HEK293T (cell line): ENCODE data around the gene GSTM2.

Experiments
- CTCF ChIA-PET: fragments of 350-600 bp; formaldehyde crosslinking; extraction: SDS; loops from one replicate; lab custom pipeline; 2021; ENCODE audit warnings: antibody characterized with exemption, inconsistent platforms; lab: Yijun Ruan, JAX
- POLR2A ChIA-PET: fragments of 350-600 bp; formaldehyde crosslinking; extraction: SDS; loops from one replicate; lab custom pipeline; 2020; ENCODE audit warnings: antibody characterized with exemption, inconsistent platforms; lab: Yijun Ruan, JAX
- DNase-seq: peaks from one replicate; pipeline ENCODE4 v3.0.0; 2012; ENCODE audit warnings: mixed read lengths; ENCODE audit errors: extremely low spot score
- ARNT ChIP-seq: fragments of 450-650 bp; IDR thresholded peaks from 2 replicates; pipeline ENCODE4 v1.6.1; 2017; ENCODE audit warnings: mild to moderate bottlenecking
- BHLHE40 ChIP-seq: fragments of 450-650 bp; IDR thresholded peaks from 2 replicates; pipeline ENCODE4 v1.6.1; 2016; ENCODE audit warnings: mild to moderate bottlenecking, moderate library complexity, borderline replicate concordance
- CTBP1 ChIP-seq: fragments of 450-650 bp; IDR thresholded peaks from 2 replicates; pipeline ENCODE4 v1.6.1; 2016; ENCODE audit warnings: borderline replicate concordance
- ELF4 ChIP-seq: fragments of 450-650 bp; IDR thresholded peaks from 2 replicates; pipeline ENCODE4 v1.6.1; 2017; ENCODE audit warnings: antibody characterized with exemption
- HDGF ChIP-seq: fragments of 450-650 bp; IDR thresholded peaks from 2 replicates; pipeline ENCODE4 v1.6.1; 2017; ENCODE audit warnings: antibody characterized with exemption, borderline replicate concordance
- L3MBTL2 ChIP-seq: fragments of 450-650 bp; conservative IDR thresholded peaks from 2 replicates; pipeline ENCODE4 v1.6.1; 2016; ENCODE audit warnings: mild to moderate bottlenecking
- LEF1 ChIP-seq: fragments of 450-650 bp; IDR thresholded peaks from 2 replicates; pipeline ENCODE4 v1.6.1; 2017; ENCODE audit warnings: mild to moderate bottlenecking, borderline replicate concordance
- NFRKB ChIP-seq: fragments of 450-650 bp; IDR thresholded peaks from 2 replicates; pipeline ENCODE4 v1.6.1; 2016; ENCODE audit warnings: mild to moderate bottlenecking, moderate library complexity
- PKNOX1 ChIP-seq: fragments of 450-650 bp; IDR thresholded peaks from 2 replicates; pipeline ENCODE4 v1.6.1; 2016
- SP1 ChIP-seq: fragments of 450-650 bp; IDR thresholded peaks from 2 replicates; pipeline ENCODE4 v1.6.1; 2017
- SUZ12 ChIP-seq: fragments of 450-650 bp; IDR thresholded peaks from 2 replicates; pipeline ENCODE4 v1.6.1; 2016; ENCODE audit warnings: mild to moderate bottlenecking
- ZNF384 ChIP-seq: fragments of 450-650 bp; IDR thresholded peaks from 2 replicates; pipeline ENCODE4 v1.6.1; 2016

The GSTM2 gene

GRCh38 chr1:109667452-109668122 is at the start of gene GSTM2:
Gene GSTM2, plus strand, starts transcription at chr1:109668057. Its CDS starts 59 bp downstream, at chr1:109668116.
- ChIA-PET CTCF (interaction anchor here (1.3 to 1.4 kb wide), 2 partner anchors 27 to 31 kb away, joined by 3 to 7 read pairs; no protein-coding TSS in a partner anchor), POLR2A (interaction anchor here (0.6 to 2.1 kb wide), 6 partner anchors 9 to 48 kb away, joined by 3 to 8 read pairs (median 4); partner anchors contain the start of genes AMPD2, GNAT2 and GSTM4)
- DNase-seq: peak; percentile 96
- no peak for TF ChIP-seq PKNOX1
- TF ChIP-seq SUZ12: no peak
- TF ChIP-seq LEF1: no peak

GRCh38 chr1:109618661-109619575 is 48.9 kb upstream of the GSTM2 start:
- TF ChIP-seq SP1 (no peak), L3MBTL2 (no peak)
- DNase-seq: peak; percentile 38
- ChIA-PET POLR2A (interaction anchor here (0.6 to 2.4 kb wide), 6 partner anchors 8 to 73 kb away, joined by 3 to 52 read pairs (median 8); partner anchors contain the start of genes GNAI3 and GSTM2), CTCF (interaction anchor here (0.8 to 1.8 kb wide), 4 partner anchors 12 to 73 kb away, joined by 3 to 6 read pairs (median 4); partner anchors contain the start of gene GNAI3)

GRCh38 chr1:109619576-109620400 is 48.1 kb upstream of the GSTM2 start, which contains the start of the genes AMPD2 and GNAT2:
Gene AMPD2, plus strand, starts transcription at chr1:109619837. Its CDS starts 1,339 bp downstream, at chr1:109621176.
Gene GNAT2, minus strand, starts transcription at chr1:109619616. Its CDS starts 6,746 bp downstream, at chr1:109612870.
- POLR2A ChIA-PET: interaction anchor here (0.6 to 2.4 kb wide), 16 partner anchors 9 to 384 kb away, joined by 3 to 52 read pairs (median 4); partner anchors contain the start of genes GNAI3, GPR61 and GSTM2

GRCh38 chr1:109620401-109620791 is 47.5 kb upstream of the GSTM2 start:
- TF ChIP-seq BHLHE40: no peak
- no peak for TF ChIP-seq LEF1
- no peak for TF ChIP-seq SP1
- TF ChIP-seq SUZ12: no peak
- TF ChIP-seq CTBP1: no peak
- no peak for TF ChIP-seq ELF4
- no peak for TF ChIP-seq PKNOX1
- TF ChIP-seq HDGF: no peak
- no peak for TF ChIP-seq NFRKB
- peak; percentile 53 for DNase-seq

More at GRCh38 chr1:109619576-109620400, 48.1 kb upstream of the GSTM2 start, which contains the start of the genes AMPD2 and GNAT2:
- TF ChIP-seq L3MBTL2 (peak; percentile 89), ELF4 (peak; percentile 44), BHLHE40 (no peak), CTBP1 (no peak), ZNF384 (peak; percentile 96), ARNT (no peak)
- DNase-seq: peak; percentile 96
- CTCF ChIA-PET: interaction anchor here (0.5 to 1.8 kb wide), 7 partner anchors 11 to 235 kb away, joined by 3 to 6 read pairs (median 3); partner anchors contain the start of gene GNAI3

GRCh38 chr1:109620841-109621286 is 47.0 kb upstream of the GSTM2 start:
- TF ChIP-seq HDGF (0 out of 2 replicates have a peak, but pooled peaks have one; percentile 30), PKNOX1 (peak; percentile 79), ARNT (no peak)
- CTCF ChIA-PET: interaction anchor here (0.6 to 1.8 kb wide), 6 partner anchors 10 to 847 kb away, joined by 3 to 6 read pairs (median 3); partner anchors contain the start of gene GNAI3
- peak; percentile 94 for DNase-seq
- POLR2A ChIA-PET: interaction anchor here (0.7 to 2.4 kb wide), 9 partner anchors 10 to 414 kb away, joined by 3 to 52 read pairs (median 4); partner anchors contain the start of genes GNAI3 and STRIP1

More at GRCh38 chr1:109620401-109620791, 47.5 kb upstream of the GSTM2 start:
- CTCF ChIA-PET: interaction anchor here (0.5 to 1.8 kb wide), 8 partner anchors 10 to 847 kb away, joined by 3 to 6 read pairs (median 3); partner anchors contain the start of gene GNAI3
- POLR2A ChIA-PET: interaction anchor here (0.7 to 2.4 kb wide), 12 partner anchors 10 to 414 kb away, joined by 3 to 52 read pairs (median 3); partner anchors contain the start of genes GNAI3 and STRIP1
